Keratinocyte (primary cell): Measurements from ENCODE around the gene ZBTB9. TPM values are rescaled to one million over a fixed set of nuclear protein-coding genes. Genes with fewer than 3 reads are reported as not detected.

Experiments
- DNase-seq: peaks from one replicate; pipeline ENCODE4 v3.0.0-alpha.2; 2011; ENCODE audit warnings: low read depth, missing footprints, low spot score
- FAIRE-seq: peaks from 2 replicates; lab custom pipeline; 2011; peaks lifted over from hg19 to GRCh38; lab: Jason Lieb, UNC
- H2AFZ ChIP-seq: 2 replicates; pipeline ENCODE4 v1.6.0; 2012; ENCODE audit warnings: low read length, control low read depth, inconsistent platforms; ENCODE audit not compliant: control insufficient read depth
- H3K27ac ChIP-seq: 2 replicates; pipeline ENCODE4 v1.5.1; 2011; ENCODE audit warnings: low read length; ENCODE audit not compliant: control insufficient read depth, insufficient read depth
- H3K27me3 ChIP-seq: 3 replicates; pipeline ENCODE4 v1.6.0; 2011; ENCODE audit warnings: low read length; ENCODE audit not compliant: control insufficient read depth, insufficient read depth; ENCODE audit errors: extremely low read depth
- H3K36me3 ChIP-seq, 2 experiments: 2 replicates in 1 of 2; 3 replicates in 1 of 2; pipeline ENCODE4 v1.5.1; 2011; ENCODE audit warnings: low read length in 2 of 2, mild to moderate bottlenecking in 1 of 2; ENCODE audit not compliant: control insufficient read depth in 2 of 2, insufficient read depth in 2 of 2; ENCODE audit errors: extremely low read depth in 1 of 2
- H3K4me1 ChIP-seq: 3 replicates; pipeline ENCODE4 v1.5.1; 2011; ENCODE audit warnings: low read length; ENCODE audit not compliant: control insufficient read depth, insufficient read depth; ENCODE audit errors: extremely low read depth
- H3K4me2 ChIP-seq: 3 replicates; pipeline ENCODE4 v1.6.0; 2011; ENCODE audit warnings: low read depth, low read length; ENCODE audit not compliant: control insufficient read depth, insufficient read depth; ENCODE audit errors: extremely low read depth
- H3K4me3 ChIP-seq, 3 experiments: fragments of 200-600 bp in 1 of 3; sonication (generic) in 1 of 3; 2 replicates in 2 of 3; 3 replicates in 1 of 3; pipeline ENCODE4 v1.5.1; 2011 to 2016; ENCODE audit warnings: low read length in 3 of 3, mild to moderate bottlenecking in 3 of 3, control low read depth in 2 of 3, inconsistent platforms in 1 of 3, low read depth in 1 of 3, mixed read lengths in 1 of 3, mixed run types in 1 of 3, moderate library complexity in 1 of 3; ENCODE audit not compliant: control insufficient read depth in 2 of 3, insufficient read depth in 2 of 3; ENCODE audit errors: extremely low read depth in 1 of 3
- H3K79me2 ChIP-seq: 2 replicates; pipeline ENCODE4 v1.6.0; 2012; ENCODE audit warnings: low read length; ENCODE audit not compliant: control insufficient read depth, insufficient read depth
- H3K9ac ChIP-seq: 3 replicates; pipeline ENCODE4 v1.6.0; 2011; ENCODE audit warnings: low read length; ENCODE audit not compliant: control insufficient read depth, insufficient read depth; ENCODE audit errors: extremely low read depth
- H3K9me1 ChIP-seq: 3 replicates; pipeline ENCODE4 v1.6.0; 2011; ENCODE audit warnings: low read length; ENCODE audit not compliant: control insufficient read depth, insufficient read depth; ENCODE audit errors: extremely low read depth
- H3K9me3 ChIP-seq: 2 replicates; pipeline ENCODE4 v1.5.1; 2012; ENCODE audit warnings: low read depth, low read length; ENCODE audit not compliant: control insufficient read depth
- H4K20me1 ChIP-seq: 3 replicates; pipeline ENCODE4 v1.6.0; 2011; ENCODE audit warnings: low read length; ENCODE audit not compliant: control insufficient read depth, insufficient read depth; ENCODE audit errors: extremely low read depth
- CTCF ChIP-seq, 3 experiments: IDR thresholded peaks in 1 of 3; conservative IDR thresholded peaks in 1 of 3; optimal IDR thresholded peaks in 1 of 3; 2 replicates in 2 of 3; 3 replicates in 1 of 3; pipeline versions ENCODE3 to v1.5.1; 2011; ENCODE audit warnings: low read length in 3 of 3, mild to moderate bottlenecking in 3 of 3, moderate library complexity in 2 of 3, control low read depth in 1 of 3, inconsistent platforms in 1 of 3; ENCODE audit not compliant: insufficient read depth in 2 of 3; ENCODE audit errors: extremely low read depth in 1 of 3
- EZH2 ChIP-seq: IDR thresholded peaks from one replicate; pipeline ENCODE4 v1.6.1; 2012; ENCODE audit warnings: inconsistent platforms, mild to moderate bottlenecking, low read length, moderate library complexity
- dilution Hi-C: fragments of 300-500 bp; cut with MboI; formaldehyde crosslinking; loops from one replicate; pipeline ENCODE4 v1.7.0; 2020; ENCODE audit warnings: low sequenced_read_pairs; ENCODE audit not compliant: extremely low pct_ligation_motif_present
- polyA plus RNA-seq, 5 experiments: library from polyadenylated mRNA; depleted of rRNA in 3 of 5; stranded (reverse) in 3 of 5; stranded (forward) in 1 of 5; unstranded in 1 of 5; fragments of >200 nt; gene quantifications; 1 replicate in 1 of 5; 2 replicates in 3 of 5; 3 replicates in 1 of 5; pipeline versions ENCODE4 v1.2.1 to v1.2.3, GENCODE V29; 2011 to 2012; ENCODE audit warnings: missing spikeins in 2 of 5, low read depth in 1 of 5, low replicate concordance in 1 of 5

ZBTB9 gene
- polyA plus RNA-seq, 1 donor (not counting 4 experiments of a cell fraction or from before 2014, with no cell fraction given) = 7.8 TPM

GRCh38 chr6:33441457-33441856 lies 12.9 kb upstream of the ZBTB9 start:
- no peak overlapping the region for H3K4me3 ChIP-seq
- no peaks in the 10 kb centered on the region for H3K9me3 ChIP-seq
- TF ChIP-seq EZH2 (no peak), CTCF (optimal IDR thresholded peaks at IDR 0.05 in 1 of 3, IDR thresholded peaks at IDR 0.05 in 1 of 3, conservative IDR thresholded peaks at IDR 0.05 in 1 of 3; ENCODE audit: extremely low read depth in 1 of 3, insufficient read depth in 2 of 3, low read length in 3 of 3) (no peak)
- dilution Hi-C loops = no loop called here
- no peak overlapping the region for H3K27ac ChIP-seq
- no peaks in the 10 kb centered on the region for H3K27me3 ChIP-seq
- H3K36me3 ChIP-seq = peaks cover 14 to 21% of the 10 kb centered on the region in 2 experiments
- DNase-seq (no peak), FAIRE-seq (no peak)
- no peak overlapping the region for H3K4me2 ChIP-seq
- H2AFZ ChIP-seq = no peak overlapping the region
- no peaks in the 10 kb centered on the region for H3K4me1 ChIP-seq
- no peak overlapping the region for H3K9ac ChIP-seq
- no peaks in the 10 kb centered on the region for H4K20me1 ChIP-seq
- no peaks in the 10 kb centered on the region for H3K9me1 ChIP-seq
- no peaks in the 10 kb centered on the region for H3K79me2 ChIP-seq

GRCh38 chr6:33442283-33442682 lies 12.1 kb upstream of the ZBTB9 start:
- no peak for FAIRE-seq
- H3K4me1 ChIP-seq = no peaks in the 10 kb centered on the region
- H4K20me1 ChIP-seq = no peaks in the 10 kb centered on the region
- H3K27me3 ChIP-seq = no peaks in the 10 kb centered on the region
- no peak overlapping the region for H3K9ac ChIP-seq
- H3K36me3 ChIP-seq = peaks cover 12 to 21% of the 10 kb centered on the region in 2 experiments
- no peak overlapping the region for H2AFZ ChIP-seq
- TF ChIP-seq CTCF (optimal IDR thresholded peaks at IDR 0.05 in 1 of 3, IDR thresholded peaks at IDR 0.05 in 1 of 3, conservative IDR thresholded peaks at IDR 0.05 in 1 of 3; ENCODE audit: extremely low read depth in 1 of 3, insufficient read depth in 2 of 3, low read length in 3 of 3) = no peak
- TF ChIP-seq EZH2 = no peak
- no peaks in the 10 kb centered on the region for H3K9me1 ChIP-seq
- no peaks in the 10 kb centered on the region for H3K79me2 ChIP-seq
- H3K4me2 ChIP-seq = no peak overlapping the region
- no peak for DNase-seq
- no peaks in the 10 kb centered on the region for H3K9me3 ChIP-seq
- H3K4me3 ChIP-seq = no peak overlapping the region
- dilution Hi-C loops = no loop called here
- no peak overlapping the region for H3K27ac ChIP-seq
